ENCODE measurements around the gene FDX2. TPM values are rescaled to one million over a fixed set of nuclear protein-coding genes. Genes with fewer than 3 reads are reported as not detected.

The FDX2 gene
- total RNA-seq, 1 donor = 15.1 TPM

DNA sequence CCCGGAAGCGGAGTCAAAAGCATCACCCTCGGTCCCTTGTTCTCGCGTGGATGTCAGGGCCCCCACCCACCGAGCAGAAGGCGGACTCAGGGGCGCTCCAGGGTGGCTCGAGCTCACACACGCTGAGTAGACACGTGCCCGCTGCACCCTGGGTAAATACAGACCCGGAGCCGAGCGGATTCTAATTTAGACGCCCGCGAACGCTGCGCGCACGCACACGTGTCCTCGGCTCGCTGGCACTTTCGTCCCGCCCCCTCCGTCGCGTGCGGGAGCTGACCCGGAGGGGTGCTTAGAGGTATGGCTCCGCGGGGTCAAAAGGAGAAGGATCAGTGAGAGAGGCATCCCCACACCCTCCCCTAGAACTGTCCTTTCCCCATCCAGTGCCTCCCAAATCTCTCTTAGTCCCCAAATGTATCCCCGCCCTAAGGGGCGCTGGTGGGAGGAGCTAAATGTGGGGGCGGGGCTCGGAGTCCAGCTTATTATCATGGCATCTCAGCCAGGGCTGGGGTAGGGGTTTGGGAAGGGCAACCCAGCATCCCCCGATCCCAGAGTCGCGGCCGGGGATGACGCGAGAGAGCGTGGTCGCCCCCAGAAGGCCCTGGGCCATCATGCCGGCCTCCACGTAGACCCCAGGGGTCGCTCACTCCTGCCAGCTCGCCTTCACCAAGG is 26.5 kb downstream of the FDX2 start:
- H3K4me3 ChIP-seq (ENCODE audit: low read depth, low read length) = peak overlapping the region; percentile 25
- TF ChIP-seq, protein P1, sequence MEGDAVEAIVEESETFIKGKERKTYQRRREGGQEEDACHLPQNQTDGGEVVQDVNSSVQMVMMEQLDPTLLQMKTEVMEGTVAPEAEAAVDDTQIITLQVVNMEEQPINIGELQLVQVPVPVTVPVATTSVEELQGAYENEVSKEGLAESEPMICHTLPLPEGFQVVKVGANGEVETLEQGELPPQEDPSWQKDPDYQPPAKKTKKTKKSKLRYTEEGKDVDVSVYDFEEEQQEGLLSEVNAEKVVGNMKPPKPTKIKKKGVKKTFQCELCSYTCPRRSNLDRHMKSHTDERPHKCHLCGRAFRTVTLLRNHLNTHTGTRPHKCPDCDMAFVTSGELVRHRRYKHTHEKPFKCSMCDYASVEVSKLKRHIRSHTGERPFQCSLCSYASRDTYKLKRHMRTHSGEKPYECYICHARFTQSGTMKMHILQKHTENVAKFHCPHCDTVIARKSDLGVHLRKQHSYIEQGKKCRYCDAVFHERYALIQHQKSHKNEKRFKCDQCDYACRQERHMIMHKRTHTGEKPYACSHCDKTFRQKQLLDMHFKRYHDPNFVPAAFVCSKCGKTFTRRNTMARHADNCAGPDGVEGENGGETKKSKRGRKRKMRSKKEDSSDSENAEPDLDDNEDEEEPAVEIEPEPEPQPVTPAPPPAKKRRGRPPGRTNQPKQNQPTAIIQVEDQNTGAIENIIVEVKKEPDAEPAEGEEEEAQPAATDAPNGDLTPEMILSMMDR (IDR thresholded peaks at IDR 0.05; ENCODE audit: insufficient read depth, low read length) = no peak
- no peak for DNase-seq (ENCODE audit: low read depth)

DNA sequence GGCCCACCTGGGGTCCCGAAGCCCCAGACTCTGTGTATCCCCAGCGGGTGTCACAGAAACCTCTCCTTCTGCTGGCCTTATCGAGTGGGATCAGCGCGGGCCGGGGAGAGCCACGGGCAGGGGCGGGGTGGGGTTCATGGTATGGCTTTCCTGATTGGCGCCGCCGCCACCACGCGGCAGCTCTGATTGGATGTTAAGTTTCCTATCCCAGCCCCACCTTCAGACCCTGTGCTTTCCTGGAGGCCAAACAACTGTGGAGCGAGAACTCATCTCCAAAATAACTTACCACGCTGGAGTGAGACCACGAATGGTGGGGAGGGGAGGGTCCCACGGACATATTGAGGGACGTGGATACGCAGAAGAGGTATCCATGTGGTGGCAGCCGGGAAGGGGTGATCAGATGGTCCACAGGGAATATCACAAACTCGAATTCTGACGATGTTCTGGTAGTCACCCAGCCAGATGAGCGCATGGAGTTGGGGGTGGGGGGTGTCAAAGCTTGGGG is 27.1 kb downstream of the FDX2 start:
- no peak for DNase-seq (ENCODE audit: low read depth)
- TF ChIP-seq, protein P1 (IDR thresholded peaks at IDR 0.05; ENCODE audit: insufficient read depth, low read length) = no peak

DNA sequence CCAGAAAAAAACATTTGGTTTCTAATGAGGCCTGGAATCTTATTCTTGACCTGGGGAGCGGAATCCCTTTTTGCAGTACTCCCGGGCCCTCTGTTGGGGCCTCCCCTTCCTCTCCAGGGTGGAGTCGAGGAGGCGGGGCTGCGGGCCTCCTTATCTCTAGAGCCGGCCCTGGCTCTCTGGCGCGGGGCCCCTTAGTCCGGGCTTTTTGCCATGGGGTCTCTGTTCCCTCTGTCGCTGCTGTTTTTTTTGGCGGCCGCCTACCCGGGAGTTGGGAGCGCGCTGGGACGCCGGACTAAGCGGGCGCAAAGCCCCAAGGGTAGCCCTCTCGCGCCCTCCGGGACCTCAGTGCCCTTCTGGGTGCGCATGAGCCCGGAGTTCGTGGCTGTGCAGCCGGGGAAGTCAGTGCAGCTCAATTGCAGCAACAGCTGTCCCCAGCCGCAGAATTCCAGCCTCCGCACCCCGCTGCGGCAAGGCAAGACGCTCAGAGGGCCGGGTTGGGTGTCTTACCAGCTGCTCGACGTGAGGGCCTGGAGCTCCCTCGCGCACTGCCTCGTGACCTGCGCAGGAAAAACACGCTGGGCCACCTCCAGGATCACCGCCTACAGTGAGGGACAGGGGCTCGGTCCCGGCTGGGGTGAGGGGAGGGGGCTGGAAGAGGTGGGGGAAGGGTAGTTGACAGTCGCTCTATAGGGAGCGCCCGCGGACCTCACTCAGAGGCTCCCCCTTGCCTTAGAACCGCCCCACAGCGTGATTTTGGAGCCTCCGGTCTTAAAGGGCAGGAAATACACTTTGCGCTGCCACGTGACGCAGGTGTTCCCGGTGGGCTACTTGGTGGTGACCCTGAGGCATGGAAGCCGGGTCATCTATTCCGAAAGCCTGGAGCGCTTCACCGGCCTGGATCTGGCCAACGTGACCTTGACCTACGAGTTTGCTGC is 28.7 kb downstream of the FDX2 start, which contains the start of gene ICAM4:
Gene ICAM4, plus strand, starts transcription at position 153 of the 935 bp plus-strand sequence. Its CDS starts 58 bp downstream, at position 211.
- DNase-seq (ENCODE audit: low read depth) = peak; percentile 44
- TF ChIP-seq, protein P1 (IDR thresholded peaks at IDR 0.05; ENCODE audit: insufficient read depth, low read length) = no peak
- no peak within 1 kb of the TSS for H3K4me3 ChIP-seq (ENCODE audit: low read depth, low read length)

More for the DNA sequence above, 27.1 kb downstream of the FDX2 start:
- peak overlapping the region; percentile 25 for H3K4me3 ChIP-seq (ENCODE audit: low read depth, low read length)

DNA sequence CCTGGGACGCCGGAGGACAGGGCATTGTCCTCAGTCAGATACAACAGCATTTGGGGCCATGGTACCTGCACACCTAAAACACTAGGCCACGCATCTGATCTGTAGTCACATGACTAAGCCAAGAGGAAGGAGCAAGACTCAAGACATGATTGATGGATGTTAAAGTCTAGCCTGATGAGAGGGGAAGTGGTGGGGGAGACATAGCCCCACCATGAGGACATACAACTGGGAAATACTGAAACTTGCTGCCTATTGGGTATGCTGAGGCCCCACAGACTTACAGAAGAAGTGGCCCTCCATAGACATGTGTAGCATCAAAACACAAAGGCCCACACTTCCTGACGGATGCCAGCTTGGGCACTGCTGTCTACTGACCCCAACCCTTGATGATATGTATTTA is 30.4 kb downstream of the FDX2 start:
- H3K4me3 ChIP-seq (ENCODE audit: low read depth, low read length) = no peak overlapping the region
- TF ChIP-seq, protein P1 (IDR thresholded peaks at IDR 0.05; ENCODE audit: insufficient read depth, low read length) = no peak
- no peak for DNase-seq (ENCODE audit: low read depth)

DNA sequence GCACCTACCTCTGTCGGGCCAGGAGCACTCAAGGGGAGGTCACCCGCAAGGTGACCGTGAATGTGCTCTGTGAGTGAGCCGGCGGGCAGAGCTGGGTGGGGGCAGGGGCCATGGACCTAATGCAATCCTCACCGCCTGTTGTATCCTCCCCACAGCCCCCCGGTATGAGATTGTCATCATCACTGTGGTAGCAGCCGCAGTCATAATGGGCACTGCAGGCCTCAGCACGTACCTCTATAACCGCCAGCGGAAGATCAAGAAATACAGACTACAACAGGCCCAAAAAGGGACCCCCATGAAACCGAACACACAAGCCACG is 30.9 kb downstream of the FDX2 start:
- TF ChIP-seq, protein P1 (IDR thresholded peaks at IDR 0.05; ENCODE audit: insufficient read depth, low read length) = no peak
- DNase-seq (ENCODE audit: low read depth) = no peak
- no peak overlapping the region for H3K4me3 ChIP-seq (ENCODE audit: low read depth, low read length)

DNA sequence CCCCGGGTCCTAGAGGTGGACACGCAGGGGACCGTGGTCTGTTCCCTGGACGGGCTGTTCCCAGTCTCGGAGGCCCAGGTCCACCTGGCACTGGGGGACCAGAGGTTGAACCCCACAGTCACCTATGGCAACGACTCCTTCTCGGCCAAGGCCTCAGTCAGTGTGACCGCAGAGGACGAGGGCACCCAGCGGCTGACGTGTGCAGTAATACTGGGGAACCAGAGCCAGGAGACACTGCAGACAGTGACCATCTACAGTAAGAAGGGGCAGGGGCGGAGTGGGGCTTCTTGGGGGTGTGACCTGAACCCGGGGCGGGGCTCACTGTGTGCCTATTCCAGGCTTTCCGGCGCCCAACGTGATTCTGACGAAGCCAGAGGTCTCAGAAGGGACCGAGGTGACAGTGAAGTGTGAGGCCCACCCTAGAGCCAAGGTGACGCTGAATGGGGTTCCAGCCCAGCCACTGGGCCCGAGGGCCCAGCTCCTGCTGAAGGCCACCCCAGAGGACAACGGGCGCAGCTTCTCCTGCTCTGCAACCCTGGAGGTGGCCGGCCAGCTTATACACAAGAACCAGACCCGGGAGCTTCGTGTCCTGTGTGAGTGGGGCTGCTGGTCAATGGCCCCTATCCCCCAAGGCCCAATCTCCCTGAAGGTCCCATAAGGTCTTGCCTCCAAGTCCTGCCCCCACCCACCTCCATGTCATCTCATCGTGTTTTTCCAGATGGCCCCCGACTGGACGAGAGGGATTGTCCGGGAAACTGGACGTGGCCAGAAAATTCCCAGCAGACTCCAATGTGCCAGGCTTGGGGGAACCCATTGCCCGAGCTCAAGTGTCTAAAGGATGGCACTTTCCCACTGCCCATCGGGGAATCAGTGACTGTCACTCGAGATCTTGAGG is 31.5 kb downstream of the FDX2 start:
- TF ChIP-seq, protein P1 (IDR thresholded peaks at IDR 0.05; ENCODE audit: insufficient read depth, low read length) = no peak
- no peak for DNase-seq (ENCODE audit: low read depth)

More for the DNA sequence above, 31.5 kb downstream of the FDX2 start:
- no peak overlapping the region for H3K4me3 ChIP-seq (ENCODE audit: low read depth, low read length)
